ENCODE results near the gene CADM3.

The CADM3 gene

GRCh38 chr1:159187647-159188374, 16.4 kb downstream of the CADM3 start:
- DNase-seq = no peak
- no peak overlapping the region for H3K4me3 ChIP-seq (ENCODE audit: insufficient read depth, low read depth, low read length, poor library complexity, severe bottlenecking)

GRCh38 chr1:159188375-159188788, 17.0 kb downstream of the CADM3 start:
- no peak overlapping the region for H3K4me3 ChIP-seq (ENCODE audit: insufficient read depth, low read depth, low read length, poor library complexity, severe bottlenecking)
- DNase-seq = no peak

More at GRCh38 chr1:159187647-159188374, 16.4 kb downstream of the CADM3 start:
- Histone ChIP-seq H3K27me3 (replicated peaks; ENCODE audit: control insufficient read depth, insufficient read depth, low read length, poor library complexity, severe bottlenecking) (peaks cover 5% of the 10 kb centered on the region), H3K36me3 (ENCODE audit: control insufficient read depth, insufficient read depth, low read length) (no peaks in the 10 kb centered on the region), H3K9me3 (ENCODE audit: control insufficient read depth, low read length) (no peaks in the 10 kb centered on the region), H3K4me1 (ENCODE audit: control insufficient read depth, insufficient read depth, low read length, poor library complexity, severe bottlenecking) (no peaks in the 10 kb centered on the region), H3K27ac (ENCODE audit: insufficient read depth, low read length, poor library complexity, severe bottlenecking) (no peak overlapping the region)

GRCh38 chr1:159190441-159190840, 19.0 kb downstream of the CADM3 start:
- Histone ChIP-seq H3K4me3 (ENCODE audit: insufficient read depth, low read depth, low read length, poor library complexity, severe bottlenecking) (no peak overlapping the region), H3K9me3 (ENCODE audit: control insufficient read depth, low read length) (no peaks in the 10 kb centered on the region), H3K4me1 (ENCODE audit: control insufficient read depth, insufficient read depth, low read length, poor library complexity, severe bottlenecking) (no peaks in the 10 kb centered on the region), H3K36me3 (ENCODE audit: control insufficient read depth, insufficient read depth, low read length) (no peaks in the 10 kb centered on the region), H3K27ac (ENCODE audit: insufficient read depth, low read length, poor library complexity, severe bottlenecking) (no peak overlapping the region), H3K27me3 (replicated peaks; ENCODE audit: control insufficient read depth, insufficient read depth, low read length, poor library complexity, severe bottlenecking) (peaks cover 5% of the 10 kb centered on the region)
- no peak for DNase-seq

More at GRCh38 chr1:159188375-159188788, 17.0 kb downstream of the CADM3 start:
- Histone ChIP-seq H3K27me3 (replicated peaks; ENCODE audit: control insufficient read depth, insufficient read depth, low read length, poor library complexity, severe bottlenecking) (peaks cover 5% of the 10 kb centered on the region), H3K27ac (ENCODE audit: insufficient read depth, low read length, poor library complexity, severe bottlenecking) (no peak overlapping the region), H3K36me3 (ENCODE audit: control insufficient read depth, insufficient read depth, low read length) (no peaks in the 10 kb centered on the region), H3K9me3 (ENCODE audit: control insufficient read depth, low read length) (no peaks in the 10 kb centered on the region), H3K4me1 (ENCODE audit: control insufficient read depth, insufficient read depth, low read length, poor library complexity, severe bottlenecking) (no peaks in the 10 kb centered on the region)

GRCh38 chr1:159196543-159196942, 25.1 kb downstream of the CADM3 start:
- Histone ChIP-seq H3K36me3 (ENCODE audit: control insufficient read depth, insufficient read depth, low read length) (no peaks in the 10 kb centered on the region), H3K4me1 (ENCODE audit: control insufficient read depth, insufficient read depth, low read length, poor library complexity, severe bottlenecking) (no peaks in the 10 kb centered on the region), H3K9me3 (ENCODE audit: control insufficient read depth, low read length) (no peaks in the 10 kb centered on the region), H3K27me3 (replicated peaks; ENCODE audit: control insufficient read depth, insufficient read depth, low read length, poor library complexity, severe bottlenecking) (no peaks in the 10 kb centered on the region), H3K27ac (ENCODE audit: insufficient read depth, low read length, poor library complexity, severe bottlenecking) (no peak overlapping the region), H3K4me3 (ENCODE audit: insufficient read depth, low read depth, low read length, poor library complexity, severe bottlenecking) (no peak overlapping the region)
- DNase-seq = no peak

GRCh38 chr1:159197561-159198557, 26.4 kb downstream of the CADM3 start:
- no peaks in the 10 kb centered on the region for H3K36me3 ChIP-seq (ENCODE audit: control insufficient read depth, insufficient read depth, low read length)
- no peaks in the 10 kb centered on the region for H3K4me1 ChIP-seq (ENCODE audit: control insufficient read depth, insufficient read depth, low read length, poor library complexity, severe bottlenecking)
- DNase-seq = no peak
- H3K4me3 ChIP-seq (ENCODE audit: insufficient read depth, low read depth, low read length, poor library complexity, severe bottlenecking) = no peak overlapping the region
- no peaks in the 10 kb centered on the region for H3K27me3 ChIP-seq (replicated peaks; ENCODE audit: control insufficient read depth, insufficient read depth, low read length, poor library complexity, severe bottlenecking)
- no peaks in the 10 kb centered on the region for H3K9me3 ChIP-seq (ENCODE audit: control insufficient read depth, low read length)
- no peak overlapping the region for H3K27ac ChIP-seq (ENCODE audit: insufficient read depth, low read length, poor library complexity, severe bottlenecking)

- Histone ChIP-seq H3K4me3 (ENCODE audit: insufficient read depth, low read depth, low read length, poor library complexity, severe bottlenecking) (no peak overlapping the region), H3K4me1 (ENCODE audit: control insufficient read depth, insufficient read depth, low read length, poor library complexity, severe bottlenecking) (no peaks in the 10 kb centered on the region), H3K27ac (ENCODE audit: insufficient read depth, low read length, poor library complexity, severe bottlenecking) (no peak overlapping the region), H3K36me3 (ENCODE audit: control insufficient read depth, insufficient read depth, low read length) (no peaks in the 10 kb centered on the region), H3K27me3 (replicated peaks; ENCODE audit: control insufficient read depth, insufficient read depth, low read length, poor library complexity, severe bottlenecking) (no peaks in the 10 kb centered on the region), H3K9me3 (ENCODE audit: control insufficient read depth, low read length) (no peaks in the 10 kb centered on the region)
- DNase-seq = no peak
These were observed 28.5 kb downstream of the CADM3 start for GRCh38 chr1:159199901-159200300.

- Histone ChIP-seq H3K4me1 (ENCODE audit: control insufficient read depth, insufficient read depth, low read length, poor library complexity, severe bottlenecking) (no peaks in the 10 kb centered on the region), H3K36me3 (ENCODE audit: control insufficient read depth, insufficient read depth, low read length) (no peaks in the 10 kb centered on the region), H3K27me3 (replicated peaks; ENCODE audit: control insufficient read depth, insufficient read depth, low read length, poor library complexity, severe bottlenecking) (no peaks in the 10 kb centered on the region), H3K9me3 (ENCODE audit: control insufficient read depth, low read length) (no peaks in the 10 kb centered on the region), H3K4me3 (ENCODE audit: insufficient read depth, low read depth, low read length, poor library complexity, severe bottlenecking) (no peak overlapping the region), H3K27ac (ENCODE audit: insufficient read depth, low read length, poor library complexity, severe bottlenecking) (no peak overlapping the region)
- DNase-seq = no peak
These were observed 29.4 kb downstream of the CADM3 start for GRCh38 chr1:159200769-159201168.

- H3K27me3 ChIP-seq (replicated peaks; ENCODE audit: control insufficient read depth, insufficient read depth, low read length, poor library complexity, severe bottlenecking) = no peaks in the 10 kb centered on the region
These were observed 30.2 kb downstream of the CADM3 start for GRCh38 chr1:159201642-159202041.

GRCh38 chr1:159203610-159204009, 32.2 kb downstream of the CADM3 start:
- no peak for DNase-seq
- no peaks in the 10 kb centered on the region for H3K27me3 ChIP-seq (replicated peaks; ENCODE audit: control insufficient read depth, insufficient read depth, low read length, poor library complexity, severe bottlenecking)
- H3K27ac ChIP-seq (ENCODE audit: insufficient read depth, low read length, poor library complexity, severe bottlenecking) = no peak overlapping the region
- H3K9me3 ChIP-seq (ENCODE audit: control insufficient read depth, low read length) = no peaks in the 10 kb centered on the region
- no peaks in the 10 kb centered on the region for H3K36me3 ChIP-seq (ENCODE audit: control insufficient read depth, insufficient read depth, low read length)
- no peak overlapping the region for H3K4me3 ChIP-seq (ENCODE audit: insufficient read depth, low read depth, low read length, poor library complexity, severe bottlenecking)
- no peaks in the 10 kb centered on the region for H3K4me1 ChIP-seq (ENCODE audit: control insufficient read depth, insufficient read depth, low read length, poor library complexity, severe bottlenecking)

More at GRCh38 chr1:159201642-159202041, 30.2 kb downstream of the CADM3 start:
- H3K4me3 ChIP-seq (ENCODE audit: insufficient read depth, low read depth, low read length, poor library complexity, severe bottlenecking) = no peak overlapping the region
- no peaks in the 10 kb centered on the region for H3K4me1 ChIP-seq (ENCODE audit: control insufficient read depth, insufficient read depth, low read length, poor library complexity, severe bottlenecking)
- no peak overlapping the region for H3K27ac ChIP-seq (ENCODE audit: insufficient read depth, low read length, poor library complexity, severe bottlenecking)
- DNase-seq = no peak
- H3K9me3 ChIP-seq (ENCODE audit: control insufficient read depth, low read length) = no peaks in the 10 kb centered on the region
- no peaks in the 10 kb centered on the region for H3K36me3 ChIP-seq (ENCODE audit: control insufficient read depth, insufficient read depth, low read length)

All from effector memory CD4-positive, alpha-beta T cell (primary cell).